IPS-11a (cell line): ENCODE results near the gene RAB25.
"Not testable (repeated sequence)": the region's sequence is repeated elsewhere in the genome, so short reads cannot be mapped to it uniquely, and the experiment has no call there.

ENCODE experiments used
- H3K4me3 ChIP-seq: one replicate; pipeline ENCODE4 v1.5.1; 2013; ENCODE audit warnings: low read depth, low read length, control low read depth

Gene RAB25

DNA sequence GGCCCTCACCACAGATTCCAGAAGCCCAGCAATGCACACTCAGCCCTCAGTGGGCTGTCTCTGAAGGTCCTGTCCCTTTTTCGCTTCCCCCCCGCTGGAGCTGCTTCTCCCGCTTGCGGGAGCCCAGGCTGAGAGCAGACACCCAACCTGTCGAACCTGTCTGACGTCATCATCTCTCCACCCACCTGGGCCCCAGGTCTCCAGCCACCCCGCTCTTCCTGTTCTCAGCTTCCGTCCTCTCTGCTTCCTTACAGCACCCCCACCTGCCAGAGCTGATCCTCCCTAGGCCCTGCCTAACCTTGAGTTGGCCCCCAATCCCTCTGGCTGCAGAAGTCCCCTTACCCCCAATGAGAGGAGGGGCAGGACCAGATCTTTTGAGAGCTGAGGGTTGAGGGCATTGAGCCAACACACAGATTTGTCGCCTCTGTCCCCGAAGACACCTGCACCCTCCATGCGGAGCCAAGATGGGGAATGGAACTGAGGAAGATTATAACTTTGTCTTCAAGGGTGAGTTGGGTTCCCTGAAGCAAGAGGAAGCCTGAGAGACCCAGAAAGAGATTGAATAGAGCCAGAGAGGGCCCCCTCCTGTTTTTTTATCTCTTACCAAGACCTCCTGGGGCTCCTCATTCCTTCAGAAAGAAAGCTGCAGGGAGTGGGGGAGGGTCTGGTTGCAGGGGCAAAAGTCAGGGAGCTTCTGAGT, at the start of gene RAB25:
Gene RAB25 (plus strand): TSS at position 224 of the 700 bp plus-strand sequence. CDS start 241 bp downstream, at position 465.
- H3K4me3 ChIP-seq = peak within 1 kb of the TSS; percentile 13

DNA sequence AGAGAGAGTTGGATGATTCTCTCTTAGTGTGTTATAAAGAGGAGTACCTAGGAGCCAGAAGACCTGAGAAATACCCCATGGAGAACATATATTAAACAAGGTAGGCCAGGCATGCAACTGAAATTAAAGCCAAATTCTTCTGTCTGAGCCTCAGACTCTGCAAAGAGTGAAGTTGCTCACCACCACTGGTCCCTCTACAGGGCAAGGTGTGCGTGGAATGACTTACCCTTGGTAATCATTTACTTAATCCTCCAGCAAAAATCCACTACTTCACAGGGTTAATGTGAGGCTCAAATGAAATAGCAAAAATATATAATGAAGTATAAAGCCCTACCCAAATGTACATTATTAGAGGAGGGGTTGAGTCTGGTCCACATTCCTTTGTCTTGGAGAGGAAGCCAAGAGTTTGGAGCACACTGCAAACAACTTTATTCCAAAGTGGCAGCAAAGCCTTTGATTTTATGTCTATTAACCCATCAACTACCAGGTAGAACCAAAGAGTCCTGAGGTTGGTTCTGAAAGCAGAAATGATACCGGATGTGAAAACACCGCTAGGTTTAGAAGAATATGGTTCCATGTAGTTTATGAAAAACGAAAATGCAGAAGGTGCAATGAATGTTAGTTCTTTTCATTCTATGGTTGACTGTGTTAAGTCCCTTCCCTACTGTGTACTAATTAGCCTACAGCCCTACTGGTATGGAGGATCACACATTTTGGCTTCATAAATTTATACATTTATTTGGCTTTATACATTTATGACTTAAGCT, 48.7 kb upstream of the RAB25 start:
- H3K4me3 ChIP-seq = no peak overlapping the region

DNA sequence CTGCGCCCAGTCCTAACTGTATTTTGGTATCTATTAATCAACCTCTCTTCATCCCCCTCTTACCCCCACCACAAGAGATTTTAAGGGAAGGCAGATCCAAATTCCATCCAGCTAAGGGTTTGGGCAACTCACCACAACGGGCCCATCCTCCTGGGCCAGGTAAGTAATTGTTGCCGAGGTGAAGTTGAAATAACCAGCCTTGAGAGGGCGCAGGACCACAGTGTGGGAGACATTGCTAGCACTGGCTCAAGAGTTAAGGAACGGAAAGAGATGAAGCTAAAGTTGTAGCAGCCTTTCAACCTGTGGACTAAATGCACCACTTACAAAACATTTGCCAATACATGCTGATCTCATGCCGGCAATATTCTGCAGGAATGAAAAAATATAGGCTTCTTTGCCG, 46.1 kb upstream of the RAB25 start:
- H3K4me3 ChIP-seq = no peak overlapping the region

DNA sequence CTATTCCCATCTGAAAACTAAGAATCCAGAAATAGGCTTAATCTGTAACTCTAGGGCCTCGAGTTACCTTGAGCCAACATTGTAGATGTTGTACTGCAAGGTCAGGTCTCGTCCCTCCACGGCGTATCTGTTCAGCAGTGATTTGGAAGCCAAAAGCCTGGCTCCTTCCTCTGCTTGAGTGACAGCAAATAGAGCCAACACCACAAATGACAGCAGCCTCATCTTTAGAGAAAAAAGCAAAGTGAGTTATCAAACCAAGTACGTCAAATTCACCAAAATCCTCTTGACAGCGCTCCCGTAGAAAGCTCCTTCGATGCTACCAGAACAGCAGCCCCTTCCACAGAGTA, 41.0 kb upstream of the RAB25 start:
- H3K4me3 ChIP-seq = peak overlapping the region; percentile 91

DNA sequence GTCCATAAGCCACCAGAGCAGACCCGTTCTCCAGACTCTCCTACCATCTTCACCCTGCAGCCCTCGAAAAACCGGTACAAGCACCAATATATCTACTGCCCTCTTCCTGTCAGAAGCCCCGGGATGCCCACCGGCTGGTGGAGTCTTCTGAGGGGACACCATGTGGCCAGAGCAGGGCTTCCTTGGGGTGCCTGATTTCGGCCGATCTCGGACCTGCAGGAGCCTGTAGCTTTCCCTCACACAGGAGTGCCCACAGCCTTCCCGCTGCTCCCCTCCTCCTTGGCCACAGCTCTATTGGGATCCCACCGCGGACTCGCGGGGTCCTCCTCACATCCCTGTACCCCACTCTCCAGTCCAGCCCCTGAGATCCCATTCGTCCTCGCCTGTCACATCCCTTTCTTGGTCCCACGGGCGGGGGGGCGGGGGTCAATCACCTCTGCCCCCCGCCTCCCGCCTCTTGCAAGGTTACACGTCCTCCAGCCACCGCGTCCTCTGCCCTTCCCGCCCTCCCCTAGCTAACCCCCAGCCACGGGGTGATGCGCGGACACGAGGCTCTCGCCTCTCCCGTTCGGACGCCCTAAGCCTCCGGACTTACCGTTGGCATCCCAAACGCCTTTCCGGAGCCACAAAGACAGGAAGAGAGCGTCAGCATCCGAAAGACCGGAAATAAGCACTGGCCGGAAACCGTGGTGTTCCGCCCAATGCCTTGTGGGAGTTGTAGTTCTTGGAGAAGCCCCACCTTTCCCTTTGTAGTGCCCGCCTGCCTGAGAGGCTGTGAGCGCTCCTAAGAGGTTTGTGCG, 40.5 kb upstream of the RAB25 start, which contains the start of gene SSR2:
Gene SSR2 (minus strand): TSS at position 659 of the 800 bp plus-strand sequence. CDS start 784 bp downstream, outside the sequence.
- peak within 1 kb of the TSS; percentile 91 for H3K4me3 ChIP-seq

DNA sequence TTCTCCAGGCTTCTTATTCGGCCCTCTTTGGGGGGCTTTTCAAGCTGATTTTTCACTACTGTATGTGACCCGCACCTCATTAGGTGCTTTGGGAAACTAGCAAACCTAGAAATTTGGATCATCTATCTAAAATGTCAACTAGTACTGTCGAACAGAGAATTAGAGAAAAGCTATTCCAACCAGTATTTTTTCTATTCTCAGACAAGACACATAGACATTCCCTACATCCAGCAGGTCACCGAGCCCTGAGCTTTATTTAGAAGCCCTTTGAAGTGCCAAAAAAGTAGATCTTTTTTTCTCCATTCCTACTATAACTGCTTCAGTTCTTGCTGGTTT, 39.9 kb upstream of the RAB25 start:
- no peak overlapping the region for H3K4me3 ChIP-seq

DNA sequence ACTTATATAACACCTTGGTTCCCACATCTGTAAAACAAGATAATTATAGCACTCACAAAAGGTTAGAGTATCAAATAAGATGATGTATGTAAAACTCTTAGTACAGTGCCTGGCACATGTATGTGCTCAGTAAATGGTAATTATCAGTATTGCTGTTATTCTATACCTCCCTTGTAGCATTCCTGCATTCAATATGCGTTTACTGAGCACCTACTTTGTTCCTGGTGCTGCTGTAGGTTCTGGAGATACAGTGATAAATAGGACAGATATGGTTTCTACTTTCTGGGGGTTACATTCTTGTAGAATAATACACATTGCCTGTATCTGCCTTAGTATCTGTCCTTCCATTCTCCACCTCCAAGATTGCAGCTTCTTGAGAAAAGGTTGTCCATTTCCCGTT, 39.0 kb upstream of the RAB25 start:
- no peak overlapping the region for H3K4me3 ChIP-seq

DNA sequence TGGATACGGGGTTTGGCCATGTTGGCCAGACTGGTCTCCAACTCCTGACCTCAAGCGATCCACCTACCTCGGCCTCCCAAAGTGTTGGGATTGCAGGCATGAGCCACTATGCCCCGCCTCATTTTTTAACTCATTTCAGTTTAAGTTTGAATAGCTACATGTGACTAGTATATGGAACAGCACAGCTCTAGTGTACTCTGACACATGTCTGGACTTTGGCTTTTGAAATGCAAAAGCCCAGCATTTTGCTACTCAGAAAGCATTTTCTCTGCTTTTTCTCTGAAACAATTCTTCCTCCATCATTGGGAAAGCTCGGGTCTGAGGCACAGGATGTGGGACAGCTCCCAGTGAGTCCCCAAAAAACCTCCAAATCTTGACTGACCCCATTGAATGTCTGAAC, 36.2 kb upstream of the RAB25 start:
- no peak overlapping the region for H3K4me3 ChIP-seq

DNA sequence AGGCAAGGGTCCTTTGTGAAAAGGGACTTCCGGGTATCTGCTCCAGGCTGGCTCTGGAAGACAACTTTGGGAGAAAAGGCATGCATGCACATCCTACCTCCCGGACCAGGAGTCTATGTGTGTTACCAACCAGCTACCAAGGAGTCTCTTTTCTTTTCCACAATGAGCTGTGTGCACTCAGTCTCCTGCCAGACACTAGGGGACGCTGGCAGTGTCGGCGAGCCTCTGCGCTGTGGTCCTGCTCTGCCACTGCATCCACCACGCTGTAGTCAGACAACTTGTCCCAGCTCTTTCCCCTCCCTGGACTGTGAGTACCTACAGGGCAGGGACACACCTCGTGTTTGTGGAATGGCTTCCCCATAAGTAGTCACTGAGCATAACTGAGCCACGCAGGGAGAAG, 35.1 kb upstream of the RAB25 start:
- H3K4me3 ChIP-seq = no peak overlapping the region

DNA sequence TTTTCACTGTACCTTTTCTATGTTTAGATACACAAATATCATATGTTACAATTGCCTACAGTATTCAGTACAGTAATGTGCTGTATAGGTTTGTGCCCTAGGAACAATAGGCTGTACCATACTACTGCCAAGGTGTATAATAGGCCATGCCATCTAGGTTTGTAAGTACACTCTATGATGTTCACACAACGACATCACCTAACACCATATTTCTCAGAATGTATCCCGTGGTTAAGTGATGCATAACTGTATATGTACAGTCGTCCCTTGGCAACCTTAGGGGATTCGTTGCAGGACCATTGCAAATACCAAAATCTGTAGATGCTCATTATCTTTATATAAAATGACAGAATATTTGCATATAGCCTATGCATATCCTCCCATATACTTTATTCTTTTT, 34.4 kb upstream of the RAB25 start:
- no peak overlapping the region for H3K4me3 ChIP-seq

DNA sequence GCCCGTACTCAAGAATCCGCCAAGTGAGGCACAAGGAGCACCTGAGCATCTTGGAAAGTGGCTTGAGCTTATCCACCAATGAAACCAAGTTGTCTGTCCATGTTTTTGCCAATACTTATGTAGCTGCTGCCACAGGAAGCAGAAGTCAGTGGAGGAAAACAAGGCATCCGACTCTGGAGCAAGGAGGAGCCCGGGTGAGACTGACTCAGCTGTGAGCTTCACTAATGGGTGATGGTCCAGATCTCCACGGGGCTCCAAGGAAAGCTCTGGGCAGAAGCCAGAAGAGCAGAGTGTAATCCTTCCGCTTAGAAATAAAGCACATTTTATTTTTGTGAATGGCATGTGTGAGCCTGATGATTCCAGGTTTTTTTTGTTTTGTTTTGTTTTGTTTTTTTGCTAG, 27.9 kb upstream of the RAB25 start:
- H3K4me3 ChIP-seq = no peak overlapping the region

DNA sequence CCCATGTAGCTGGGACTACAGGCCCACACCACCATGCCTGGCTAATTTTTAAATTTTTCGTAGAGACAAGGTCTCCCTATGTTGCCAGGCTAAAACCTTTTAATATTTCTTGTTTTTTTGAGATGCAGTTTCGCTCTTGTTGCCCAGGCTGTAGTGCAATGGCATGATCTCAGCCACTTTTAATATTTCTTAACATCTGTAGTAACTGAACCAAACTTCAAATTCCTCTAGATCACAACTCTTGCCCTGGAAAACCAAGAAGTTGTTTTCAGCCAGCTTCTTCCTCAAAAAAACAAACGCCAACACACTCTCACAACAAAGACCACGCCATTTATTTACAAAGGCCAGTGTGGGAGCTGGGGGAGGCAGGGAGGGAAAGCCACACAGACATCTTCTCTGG, 26.0 kb upstream of the RAB25 start:
- not testable (repeated sequence) for H3K4me3 ChIP-seq

DNA sequence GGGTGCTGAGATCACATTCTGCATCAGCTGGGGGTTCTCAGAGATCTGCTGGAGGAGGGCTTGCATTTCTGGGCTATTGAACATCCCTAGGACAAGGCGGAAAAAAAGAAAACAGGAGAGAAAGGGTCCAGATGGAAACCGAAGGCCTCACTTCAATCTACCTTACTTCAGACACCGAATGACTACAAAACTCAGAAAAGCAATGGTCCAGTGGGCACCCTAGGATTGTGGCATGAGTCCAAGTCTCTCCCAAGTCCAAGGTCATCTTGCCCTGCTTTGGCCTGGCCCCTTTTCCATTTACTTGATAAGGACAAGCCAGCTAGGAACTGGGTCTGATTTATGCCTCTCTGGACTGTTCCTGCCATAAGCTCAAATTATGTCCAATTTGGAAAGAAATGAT, 18.1 kb upstream of the RAB25 start:
- H3K4me3 ChIP-seq = no peak overlapping the region

DNA sequence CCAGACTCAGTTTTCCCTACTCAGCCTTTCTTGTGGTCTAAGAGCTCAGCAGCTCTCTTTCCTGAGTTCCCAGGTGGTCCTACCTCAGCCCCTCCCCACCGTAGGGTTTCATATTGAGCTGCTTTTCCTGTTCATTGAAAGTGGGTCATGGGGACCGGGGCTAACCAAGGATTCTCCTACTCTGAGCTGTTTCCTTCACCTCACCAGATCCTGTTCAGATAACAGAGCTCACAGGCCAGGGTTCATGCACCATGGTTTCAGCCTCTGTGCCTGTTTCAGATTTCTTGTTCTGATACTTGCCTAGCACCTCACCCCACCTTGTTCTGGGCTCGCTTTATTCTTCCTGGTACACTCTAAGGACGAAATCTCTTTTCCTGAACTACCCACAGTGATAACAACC, 15.9 kb upstream of the RAB25 start:
- H3K4me3 ChIP-seq = no peak overlapping the region

DNA sequence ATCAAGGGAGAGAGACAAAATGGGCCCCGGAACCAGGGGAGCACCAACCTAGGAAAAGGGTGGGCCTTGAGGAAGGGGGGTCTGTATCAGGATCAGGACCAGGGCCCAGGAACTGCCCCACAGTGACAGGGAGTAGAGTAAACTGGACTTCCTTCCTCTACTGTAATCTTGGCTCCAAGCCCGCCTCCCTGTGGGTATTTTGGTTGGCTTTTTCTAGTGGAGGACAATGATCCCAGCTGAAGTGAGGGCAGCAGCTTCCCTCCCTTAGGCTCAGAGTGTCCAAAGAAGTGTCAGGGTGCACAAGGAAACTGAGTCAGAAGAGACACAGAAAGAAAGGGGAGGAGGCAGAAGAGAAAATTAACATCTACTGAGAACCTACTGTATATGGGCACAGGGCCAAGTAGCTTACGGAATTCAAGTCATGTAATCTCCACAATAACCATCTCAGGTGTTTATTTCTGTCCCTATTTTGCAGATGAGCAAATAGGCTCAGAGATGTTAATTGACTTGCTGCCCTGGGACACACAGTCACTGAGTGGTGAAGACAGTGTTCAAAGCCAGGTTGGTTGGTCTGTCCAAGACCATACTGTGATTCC, 12.2 kb upstream of the RAB25 start:
- H3K4me3 ChIP-seq = no peak overlapping the region

DNA sequence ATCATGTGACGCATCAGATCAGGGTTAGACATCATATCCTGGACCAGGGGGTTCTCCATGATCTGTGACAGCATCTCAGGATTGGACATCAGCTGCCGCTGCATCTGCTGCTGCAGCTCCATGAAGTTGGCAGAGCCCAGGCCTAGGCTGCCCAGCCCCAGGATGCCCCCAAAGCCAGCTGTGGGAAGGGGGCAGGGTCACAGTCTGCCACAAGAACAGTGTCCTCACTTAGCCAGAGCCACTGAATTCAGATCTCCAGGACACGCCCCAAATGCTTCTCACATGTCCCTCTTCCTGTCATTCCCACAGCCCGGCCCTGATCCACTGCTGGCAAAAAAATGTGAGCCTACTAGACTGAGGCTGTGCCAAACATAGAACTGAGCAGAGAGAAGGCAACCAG, 10.6 kb upstream of the RAB25 start:
- no peak overlapping the region for H3K4me3 ChIP-seq

DNA sequence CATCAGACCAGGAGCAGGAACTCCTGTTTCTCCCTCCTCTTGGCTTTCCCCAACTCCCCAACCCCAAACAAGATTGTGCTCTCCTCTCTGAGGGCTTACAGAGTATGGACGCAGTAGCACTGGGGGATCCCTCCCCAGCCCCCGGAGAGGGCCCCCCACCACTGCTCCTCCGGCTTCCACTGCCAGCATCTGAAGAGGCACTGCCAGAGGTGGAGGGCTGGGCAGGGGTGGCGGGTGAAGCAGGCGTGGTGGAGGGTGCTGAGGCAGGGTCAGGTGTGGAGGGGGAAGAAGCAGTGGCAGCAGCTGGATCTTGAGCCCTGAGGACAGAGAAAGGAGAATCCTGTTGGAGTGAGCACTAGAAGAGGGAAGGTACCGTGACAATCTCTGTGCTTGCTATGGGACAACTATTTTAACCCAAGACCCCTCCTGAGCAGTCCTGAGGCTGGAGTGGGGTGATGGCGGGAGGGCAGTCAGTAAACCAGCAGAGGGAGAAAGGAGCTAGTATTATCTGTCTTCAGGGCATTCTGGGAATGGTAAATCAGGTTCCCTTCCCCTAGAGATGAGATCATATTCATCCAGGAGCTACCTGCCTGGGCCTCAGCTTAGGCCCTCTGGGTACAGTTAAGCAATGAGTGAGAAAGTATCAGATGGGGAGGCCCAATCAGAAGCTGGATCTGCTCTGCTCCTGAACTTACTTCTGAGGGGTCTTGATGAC, 9.8 kb upstream of the RAB25 start:
- H3K4me3 ChIP-seq = no peak overlapping the region

DNA sequence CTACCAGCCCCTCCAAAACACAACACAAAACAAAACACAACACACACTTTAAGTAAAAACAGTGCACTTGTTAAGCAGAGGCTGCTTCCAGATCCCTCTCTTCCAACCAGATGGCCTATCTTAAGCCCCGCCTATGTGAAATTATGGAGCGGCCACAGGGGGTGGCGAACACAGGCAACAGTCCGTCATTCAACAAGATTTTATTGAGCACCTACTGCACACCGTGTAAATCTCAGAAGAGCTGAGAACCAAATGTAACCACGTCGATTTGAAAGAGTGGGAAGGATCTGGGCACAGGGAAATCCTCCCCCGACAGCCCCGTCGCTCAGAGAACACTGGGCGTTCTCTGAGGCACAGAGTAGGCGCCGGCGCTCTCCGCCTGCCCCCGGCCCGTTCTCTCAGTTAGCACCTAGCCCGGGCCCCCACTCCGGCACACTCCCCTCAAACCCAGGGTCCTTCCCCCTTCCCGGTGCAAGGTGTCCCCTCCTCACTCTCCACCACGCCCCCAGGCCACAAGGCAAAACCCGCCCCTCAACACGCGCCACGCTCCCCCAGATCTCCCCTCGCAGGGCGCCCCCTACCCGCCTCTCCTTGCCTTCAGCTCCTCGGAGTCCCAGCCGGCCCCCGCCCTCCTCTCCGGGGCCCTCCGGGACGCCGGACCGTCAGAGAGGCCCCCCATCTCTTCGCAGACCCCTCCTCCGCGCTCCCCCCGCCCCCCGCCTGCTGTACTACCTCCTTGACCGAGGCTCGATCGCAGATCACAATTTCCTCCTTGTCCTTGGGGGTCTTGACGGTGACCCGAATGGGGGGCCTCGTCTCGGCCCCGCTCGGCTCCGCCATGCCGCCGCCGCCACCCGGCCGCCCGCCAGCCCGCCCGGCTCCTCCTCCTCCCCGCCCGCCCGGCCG, 7.8 kb upstream of the RAB25 start:
- H3K4me3 ChIP-seq = peak overlapping the region; percentile 80

DNA sequence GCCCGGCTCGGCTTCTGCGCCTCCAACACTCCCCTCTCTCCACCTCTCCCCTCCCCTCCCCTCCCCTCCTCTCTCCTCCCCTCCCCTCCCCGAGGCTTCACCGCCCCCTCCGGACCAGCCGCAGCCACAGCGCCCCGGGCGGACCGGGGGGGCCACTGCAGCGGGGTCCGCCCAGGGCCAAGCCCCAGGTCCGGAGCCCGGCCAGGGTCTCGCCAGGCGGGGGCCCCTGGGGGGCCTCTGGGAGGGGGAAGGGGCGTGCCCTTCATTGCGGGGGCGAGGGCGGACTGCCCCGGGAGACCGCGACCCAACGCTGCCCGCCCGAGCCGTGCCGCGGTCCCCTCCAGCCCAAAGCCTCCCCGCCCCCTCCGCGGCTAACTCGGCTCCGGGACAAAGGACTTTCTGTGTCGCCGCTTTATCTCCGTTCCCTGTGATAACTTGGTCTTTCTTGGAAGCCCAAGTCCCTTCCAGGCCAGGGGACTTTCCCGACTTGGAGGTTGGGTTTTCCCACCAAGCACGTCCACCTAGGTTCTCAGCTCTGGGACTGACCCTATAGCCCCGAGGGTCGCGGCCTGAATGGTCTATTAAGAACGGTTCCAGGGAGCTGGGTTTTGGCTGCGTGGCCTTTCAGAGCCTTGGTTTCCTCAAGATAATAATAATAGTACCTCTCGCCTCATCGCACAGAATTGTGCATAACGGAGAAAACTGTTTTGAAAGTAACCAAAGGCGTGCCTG, 7.0 kb upstream of the RAB25 start, which contains the start of gene UBQLN4:
Gene UBQLN4 (minus strand): TSS at position 31 of the 732 bp plus-strand sequence. CDS start 97 bp downstream, outside the sequence.
- H3K4me3 ChIP-seq = peak within 1 kb of the TSS; percentile 96
